H1 (cell line): ENCODE results near the gene COL11A2. TPM values are rescaled to one million over a fixed set of nuclear protein-coding genes. Genes with fewer than 3 reads are reported as not detected.

ENCODE experiments used
- CBX8 ChIP-seq: fragments of 300-800, 300-1000 bp; sonication (generic); IDR thresholded peaks from 2 replicates; pipeline ENCODE4 v1.7.1; 2016; ENCODE audit warnings: low read depth, low read length, borderline replicate concordance
- CREB1 ChIP-seq: IDR thresholded peaks from 2 replicates; pipeline ENCODE4 v1.6.1; 2012; ENCODE audit warnings: inconsistent platforms
- JUN ChIP-seq: IDR thresholded peaks from 2 replicates; pipeline ENCODE4 v1.6.1; 2011; ENCODE audit warnings: low read depth, mild to moderate bottlenecking, improper control_type of control experiment, low read length
- SAP30 ChIP-seq: fragments of 300-600 bp; sonication (generic); IDR thresholded peaks from 2 replicates; pipeline ENCODE4 v1.7.1; 2012; ENCODE audit warnings: low read length, moderate library complexity, mild to moderate bottlenecking, inconsistent platforms; ENCODE audit not compliant: insufficient read depth, insufficient replicate concordance
- SRF ChIP-seq: IDR thresholded peaks from 2 replicates; pipeline ENCODE4 v1.6.1; 2011; ENCODE audit warnings: mild to moderate bottlenecking, low read depth, low read length, moderate library complexity
- polyA plus RNA-seq, 7 experiments: library from polyadenylated mRNA; depleted of rRNA in 3 of 7; stranded (reverse) in 5 of 7; unstranded in 2 of 7; fragments of >200 nt in 5 of 7; fragments of 200-250 nt in 2 of 7; gene quantifications; 1 replicate in 5 of 7; 2 replicates in 1 of 7; 4 replicates in 1 of 7; pipeline versions ENCODE4 v1.2.1 to v1.2.3, GENCODE V29; 2011 to 2013; ENCODE audit warnings: missing spikeins in 2 of 7, mixed read lengths in 2 of 7
- total RNA-seq: library from RNA; stranded (reverse); fragmentation: NEBNext Ultra II Directional; extraction: Animal tissue kit (Norgen Biotek cat#: 25700); gene quantifications from 2 replicates; pipeline ENCODE4 v1.2.1, GENCODE V29; 2021

COL11A2 gene
- total and polyA plus RNA-seq, 2 of the 8 experiments (the other 6 are each of a cell fraction or from before 2014, with no cell fraction given): 2.8 to 3.8 TPM

- TF ChIP-seq SRF (no peak), SAP30 (no peak), CREB1 (no peak), JUN (no peak), CBX8 (no peak)
Observed at GRCh38 chr6:33140556-33140955, 51.7 kb downstream of the COL11A2 start (continued).
